Loucy (cell line): ENCODE results near the gene XXYLT1.

Experiments
- H2AFZ ChIP-seq: fragments of 200-600 bp; sonication (generic); 2 replicates; pipeline ENCODE4 v1.6.0; 2016; ENCODE audit warnings: antibody characterized with exemption, mild to moderate bottlenecking, low read length, moderate library complexity
- H3F3A ChIP-seq: fragments of 200-600 bp; 2 replicates; pipeline ENCODE4 v1.6.0; 2016; ENCODE audit warnings: antibody characterized with exemption, low read depth, mild to moderate bottlenecking
- H3K27me3 ChIP-seq: fragments of 200-600 bp; sonication (generic); 2 replicates; pipeline ENCODE4 v1.6.1; 2014; ENCODE audit warnings: low read length, mild to moderate bottlenecking; ENCODE audit not compliant: insufficient read depth, poor library complexity, severe bottlenecking
- H3K36me3 ChIP-seq: fragments of 200-600 bp; sonication (generic); 2 replicates; pipeline ENCODE4 v1.6.1; 2016; ENCODE audit warnings: low read length; ENCODE audit not compliant: insufficient read depth
- H3K4me1 ChIP-seq: fragments of 200-600 bp; sonication (generic); 2 replicates; pipeline ENCODE4 v1.5.1; 2014; ENCODE audit warnings: low read length, mild to moderate bottlenecking; ENCODE audit not compliant: insufficient read depth, poor library complexity, severe bottlenecking
- H3K4me2 ChIP-seq: fragments of 200-600 bp; sonication (generic); 2 replicates; pipeline ENCODE4 v1.6.0; 2014; ENCODE audit warnings: antibody characterized with exemption, low read length, low read depth, mild to moderate bottlenecking; ENCODE audit not compliant: poor library complexity, severe bottlenecking
- H3K4me3 ChIP-seq: fragments of 200-600 bp; sonication (generic); 2 replicates; pipeline ENCODE4 v1.5.1; 2014; ENCODE audit warnings: low read length, mild to moderate bottlenecking, mixed read lengths; ENCODE audit not compliant: poor library complexity, severe bottlenecking
- H3K79me2 ChIP-seq: fragments of 200-600 bp; sonication (generic); 2 replicates; pipeline ENCODE4 v1.6.1; 2014; ENCODE audit warnings: low read length; ENCODE audit not compliant: insufficient read depth
- H3K9ac ChIP-seq: fragments of 200-600 bp; sonication (generic); 2 replicates; pipeline ENCODE4 v1.6.0; 2014; ENCODE audit warnings: mild to moderate bottlenecking, low read depth, low read length, moderate library complexity; ENCODE audit not compliant: poor library complexity, severe bottlenecking
- H3K9me2 ChIP-seq: fragments of 200-600 bp; sonication (generic); replicated peaks from 2 replicates; pipeline ENCODE4 v1.6.1; 2016; ENCODE audit warnings: low read depth, low read length, mixed read lengths
- H3K9me3 ChIP-seq: fragments of 200-600 bp; sonication (generic); 2 replicates; pipeline ENCODE4 v1.6.1; 2014; ENCODE audit warnings: mild to moderate bottlenecking, antibody characterized with exemption, low read length, low read depth; ENCODE audit not compliant: insufficient read depth
- H4K20me1 ChIP-seq: fragments of 200-600 bp; sonication (generic); 2 replicates; pipeline ENCODE4 v1.6.0; 2014; ENCODE audit warnings: antibody characterized with exemption, low read length, mild to moderate bottlenecking; ENCODE audit not compliant: insufficient read depth, poor library complexity, severe bottlenecking
- EZH2phosphoT487 ChIP-seq: fragments of 200-600 bp; IDR thresholded peaks from 2 replicates; pipeline ENCODE4 v1.6.1; 2018; ENCODE audit warnings: antibody characterized with exemption, mild to moderate bottlenecking, moderate library complexity, borderline replicate concordance
- TF ChIP-seq, protein P1 (sequence below): fragments of 200-600 bp; sonication (generic); conservative IDR thresholded peaks from 2 replicates; pipeline ENCODE4 v1.5.1; 2014; ENCODE audit warnings: mild to moderate bottlenecking, antibody characterized with exemption, low read length

Gene XXYLT1

DNA sequence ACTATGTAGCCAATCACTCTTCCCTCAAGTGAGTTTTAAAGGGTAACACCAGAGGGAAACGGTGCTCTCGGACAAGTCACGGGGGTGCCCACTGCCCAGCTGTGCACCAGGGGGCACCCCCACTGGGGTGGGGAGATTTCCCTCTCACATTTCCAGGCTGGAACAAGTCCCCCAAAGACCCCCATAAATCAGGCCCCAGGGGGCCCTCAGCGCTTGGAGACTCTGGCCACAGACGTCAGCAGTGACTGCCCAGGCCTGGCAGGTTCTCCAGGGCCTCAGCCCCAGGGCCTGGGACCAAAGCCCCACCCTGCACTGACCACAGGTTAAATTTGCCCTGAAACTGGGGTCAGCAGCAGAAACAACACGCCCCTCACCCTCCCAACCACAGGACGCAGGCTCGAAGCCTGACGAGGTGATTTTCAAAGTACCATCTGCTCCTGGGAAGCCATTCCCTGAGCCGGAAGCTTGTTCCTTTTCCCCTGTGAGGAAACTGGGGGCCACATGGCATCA lies 17.0 kb downstream of the XXYLT1 start:
- Histone ChIP-seq H4K20me1 (no peaks in the 10 kb centered on the region), H3K79me2 (peaks cover 98% of the 10 kb centered on the region), H2AFZ (no peak overlapping the region), H3K4me2 (no peak overlapping the region), H3F3A (no peaks in the 10 kb centered on the region), H3K9me2 (no peaks in the 10 kb centered on the region), H3K36me3 (no peaks in the 10 kb centered on the region), H3K27me3 (no peaks in the 10 kb centered on the region), H3K4me3 (no peak overlapping the region), H3K4me1 (peaks cover 58% of the 10 kb centered on the region), H3K9ac (peak overlapping the region; percentile 20), H3K9me3 (no peaks in the 10 kb centered on the region)
- no peak for TF ChIP-seq EZH2phosphoT487
- TF ChIP-seq, protein P1, sequence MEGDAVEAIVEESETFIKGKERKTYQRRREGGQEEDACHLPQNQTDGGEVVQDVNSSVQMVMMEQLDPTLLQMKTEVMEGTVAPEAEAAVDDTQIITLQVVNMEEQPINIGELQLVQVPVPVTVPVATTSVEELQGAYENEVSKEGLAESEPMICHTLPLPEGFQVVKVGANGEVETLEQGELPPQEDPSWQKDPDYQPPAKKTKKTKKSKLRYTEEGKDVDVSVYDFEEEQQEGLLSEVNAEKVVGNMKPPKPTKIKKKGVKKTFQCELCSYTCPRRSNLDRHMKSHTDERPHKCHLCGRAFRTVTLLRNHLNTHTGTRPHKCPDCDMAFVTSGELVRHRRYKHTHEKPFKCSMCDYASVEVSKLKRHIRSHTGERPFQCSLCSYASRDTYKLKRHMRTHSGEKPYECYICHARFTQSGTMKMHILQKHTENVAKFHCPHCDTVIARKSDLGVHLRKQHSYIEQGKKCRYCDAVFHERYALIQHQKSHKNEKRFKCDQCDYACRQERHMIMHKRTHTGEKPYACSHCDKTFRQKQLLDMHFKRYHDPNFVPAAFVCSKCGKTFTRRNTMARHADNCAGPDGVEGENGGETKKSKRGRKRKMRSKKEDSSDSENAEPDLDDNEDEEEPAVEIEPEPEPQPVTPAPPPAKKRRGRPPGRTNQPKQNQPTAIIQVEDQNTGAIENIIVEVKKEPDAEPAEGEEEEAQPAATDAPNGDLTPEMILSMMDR, result no peak

DNA sequence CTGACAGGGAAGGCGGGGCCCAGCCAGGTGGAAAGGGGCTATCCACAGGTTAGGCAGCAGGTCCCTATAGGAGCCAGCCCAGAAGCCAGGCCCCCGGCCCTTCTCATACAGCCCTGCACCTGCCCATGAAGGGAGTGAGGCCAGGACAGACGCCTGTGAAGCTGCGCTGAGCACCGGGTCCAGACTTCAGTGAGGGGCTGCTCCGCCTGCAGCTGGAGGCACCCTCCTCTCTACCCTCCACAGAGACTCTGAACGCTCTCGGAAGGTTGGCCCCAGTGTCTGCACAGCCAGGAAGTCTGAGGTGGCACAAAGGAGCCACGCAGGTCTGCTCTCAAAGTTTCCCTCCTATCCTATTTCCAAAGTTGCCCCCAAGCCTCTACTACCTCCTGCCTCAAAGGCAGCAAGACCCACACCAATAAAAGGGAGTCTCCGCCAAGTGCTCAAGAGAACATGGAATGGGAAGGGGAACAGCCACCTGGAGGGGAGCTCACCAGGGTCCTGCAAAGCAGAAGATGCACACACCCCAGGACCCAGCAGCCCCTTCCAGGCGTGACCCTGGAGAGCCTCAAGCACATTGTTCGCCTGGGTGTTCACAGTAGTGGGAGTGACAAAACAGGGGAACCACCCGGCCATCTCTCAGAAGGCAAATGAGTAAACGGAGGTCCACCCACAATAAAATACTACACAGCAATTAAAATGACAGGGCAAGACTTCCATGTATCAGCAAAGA lies 19.5 kb downstream of the XXYLT1 start:
- Histone ChIP-seq H3K4me2 (no peak overlapping the region), H2AFZ (no peak overlapping the region), H3K9ac (peak overlapping the region; percentile 7), H3K27me3 (no peaks in the 10 kb centered on the region), H3K9me3 (no peaks in the 10 kb centered on the region), H4K20me1 (no peaks in the 10 kb centered on the region), H3F3A (no peaks in the 10 kb centered on the region), H3K9me2 (no peaks in the 10 kb centered on the region), H3K79me2 (peaks cover 87% of the 10 kb centered on the region), H3K36me3 (peaks cover 10% of the 10 kb centered on the region; the same call in 1 of the 2 replicates), H3K4me1 (peaks cover 37% of the 10 kb centered on the region), H3K4me3 (no peak overlapping the region)
- TF ChIP-seq, protein P1, result no peak
- no peak for TF ChIP-seq EZH2phosphoT487

DNA sequence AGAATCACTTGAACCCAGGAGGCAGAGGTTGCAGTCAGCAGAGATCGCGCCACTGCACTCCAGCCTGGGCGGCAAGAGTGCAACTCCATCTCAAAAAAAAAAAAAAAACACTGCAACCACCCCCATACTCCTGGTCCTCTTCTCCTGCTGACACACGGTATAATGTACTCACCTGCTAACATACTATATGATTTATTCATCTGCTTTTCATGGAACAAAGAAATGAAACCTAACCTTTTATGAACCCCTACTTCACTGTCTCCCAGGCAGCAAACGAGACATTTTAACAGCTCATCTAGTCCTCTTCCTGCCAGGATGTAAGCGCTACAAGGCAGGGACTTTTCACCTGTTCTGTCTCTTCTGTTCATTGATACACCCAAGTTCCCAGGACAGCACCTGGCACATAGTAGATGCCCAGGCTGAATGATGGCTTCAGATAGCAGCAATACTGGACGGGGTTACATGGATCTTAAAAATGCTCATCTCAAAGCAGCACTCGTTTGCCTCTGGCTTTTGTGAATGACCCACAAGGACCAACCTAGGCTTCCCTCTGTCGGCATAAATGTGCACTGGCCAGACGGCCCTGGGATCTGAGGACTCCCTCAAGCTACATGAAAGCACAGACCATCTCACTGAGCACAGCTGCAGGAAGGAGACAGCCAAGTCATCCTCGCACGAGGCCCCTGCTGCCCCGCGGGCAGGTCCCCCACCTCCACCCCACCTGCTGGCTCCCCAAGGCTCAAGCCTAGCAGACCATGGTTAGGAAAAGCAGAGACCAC lies 20.3 kb downstream of the XXYLT1 start:
- H3F3A ChIP-seq, result no peaks in the 10 kb centered on the region
- peaks cover 87% of the 10 kb centered on the region for H3K79me2 ChIP-seq
- no peaks in the 10 kb centered on the region for H3K27me3 ChIP-seq
- no peak overlapping the region for H2AFZ ChIP-seq
- no peaks in the 10 kb centered on the region for H4K20me1 ChIP-seq
- peak overlapping the region; percentile 37 for H3K4me2 ChIP-seq
- H3K4me1 ChIP-seq, result peaks cover 36% of the 10 kb centered on the region
- H3K36me3 ChIP-seq, result peaks cover 18% of the 10 kb centered on the region; the same call in 1 of the 2 replicates
- H3K9ac ChIP-seq, result peak overlapping the region; percentile 7
- H3K4me3 ChIP-seq, result no peak overlapping the region
- no peaks in the 10 kb centered on the region for H3K9me3 ChIP-seq
- TF ChIP-seq, protein P1, result no peak
- TF ChIP-seq EZH2phosphoT487, result no peak
- H3K9me2 ChIP-seq, result no peaks in the 10 kb centered on the region
